G401.6 (cell line): Measurements from ENCODE around the gene SMTNL1.
"Not testable (repeated sequence)": the region's sequence is repeated elsewhere in the genome, so short reads cannot be mapped to it uniquely, and the experiment has no call there.

Experiments used
- FAIRE-seq: peaks from 2 replicates; lab custom pipeline; 2012; peaks lifted over from hg19 to GRCh38; lab: Jason Lieb, UNC

The SMTNL1 gene

DNA sequence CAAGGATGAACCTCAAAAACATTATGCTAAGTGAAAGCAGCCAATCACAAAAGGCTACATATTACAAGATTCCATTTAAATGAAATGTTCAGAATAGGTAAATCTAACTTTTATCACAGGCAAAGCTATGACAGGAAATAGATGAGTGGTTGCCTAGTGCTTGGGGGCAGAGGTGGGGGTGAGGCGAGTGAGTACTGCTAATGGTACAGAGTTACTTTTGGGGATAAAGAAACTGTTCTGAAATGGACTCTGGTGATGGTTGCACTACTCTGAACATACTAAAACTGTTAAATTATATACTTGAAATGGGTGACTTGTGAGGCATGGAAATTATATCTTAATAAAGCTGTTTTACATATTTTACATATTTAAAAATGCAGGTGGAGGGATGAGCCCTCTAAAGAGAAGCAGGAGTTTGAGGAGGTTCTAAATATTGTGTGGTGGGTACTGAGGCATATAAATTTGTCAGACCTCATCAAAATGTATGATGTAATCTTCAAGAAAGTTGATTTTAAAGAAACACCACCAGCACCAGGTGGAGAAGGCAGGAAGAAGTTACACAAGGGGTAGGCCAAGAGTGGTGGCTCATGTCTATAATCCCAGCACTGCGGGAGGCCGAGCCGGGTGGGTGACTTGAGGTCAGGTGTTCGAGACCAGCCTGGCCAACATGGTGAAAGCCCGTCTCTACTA lies 25.5 kb upstream of the SMTNL1 start:
- FAIRE-seq, result no peak

GRCh38 chr11:57512646-57513451 lies 24.5 kb upstream of the SMTNL1 start:
- FAIRE-seq, result no peak

DNA sequence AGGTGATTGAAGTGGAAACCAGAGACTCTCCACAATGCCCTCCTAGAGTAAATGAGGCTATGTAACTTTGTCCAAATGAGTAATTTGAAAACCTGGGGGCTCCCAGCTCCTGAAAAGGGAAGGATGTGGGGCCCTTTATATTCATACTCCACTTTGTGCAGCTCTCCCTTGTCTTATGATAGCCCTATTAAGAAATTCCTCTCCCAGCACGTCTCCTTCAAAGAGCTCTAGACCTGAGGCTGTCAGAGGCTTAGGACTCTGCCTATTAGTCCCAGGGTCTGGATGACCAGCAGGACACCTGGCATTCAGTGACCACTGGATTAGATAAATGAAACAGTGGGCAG lies 24.0 kb upstream of the SMTNL1 start:
- FAIRE-seq, result no peak

GRCh38 chr11:57513911-57514537 lies 23.4 kb upstream of the SMTNL1 start:
- FAIRE-seq, result no peak

DNA sequence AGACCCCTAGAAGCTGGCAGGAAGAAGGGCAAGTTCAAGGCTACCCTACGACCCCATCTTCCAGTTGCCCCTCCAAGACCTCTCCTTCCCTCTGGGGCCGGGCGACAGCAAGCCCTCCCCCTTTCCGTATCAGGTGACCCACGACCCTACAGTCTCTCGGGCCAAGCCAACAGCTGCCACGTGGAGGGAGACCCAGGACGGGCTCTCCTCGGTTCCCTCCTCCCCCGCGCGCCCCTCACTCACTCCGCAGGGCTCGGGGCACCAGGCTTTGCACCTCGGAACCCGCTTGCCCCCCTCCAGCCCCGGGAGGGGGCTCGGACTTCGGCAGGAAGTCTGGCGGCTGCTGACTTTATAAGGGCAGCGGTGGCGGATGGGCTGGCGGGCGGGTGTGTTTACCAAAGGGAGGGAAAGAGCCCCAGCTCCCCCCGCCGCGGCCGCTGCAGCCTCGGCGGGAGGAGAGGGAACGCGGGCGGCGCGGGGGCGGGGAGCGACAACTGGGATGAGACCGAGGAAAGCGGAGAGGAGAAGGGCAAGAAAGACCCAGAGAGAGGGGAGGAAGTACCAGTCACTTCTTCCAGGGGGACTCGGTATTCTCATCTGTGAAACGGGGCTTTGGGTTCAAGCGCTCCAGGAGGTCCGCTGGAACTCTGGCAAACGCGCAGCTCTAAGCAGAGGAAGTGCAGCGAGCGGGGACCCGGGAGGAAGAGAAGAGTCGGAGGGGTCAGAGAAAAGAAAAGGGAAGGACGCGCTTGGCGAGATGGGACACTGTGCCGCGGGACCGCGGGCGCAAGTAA lies 22.7 kb upstream of the SMTNL1 start:
- no peak for FAIRE-seq

DNA sequence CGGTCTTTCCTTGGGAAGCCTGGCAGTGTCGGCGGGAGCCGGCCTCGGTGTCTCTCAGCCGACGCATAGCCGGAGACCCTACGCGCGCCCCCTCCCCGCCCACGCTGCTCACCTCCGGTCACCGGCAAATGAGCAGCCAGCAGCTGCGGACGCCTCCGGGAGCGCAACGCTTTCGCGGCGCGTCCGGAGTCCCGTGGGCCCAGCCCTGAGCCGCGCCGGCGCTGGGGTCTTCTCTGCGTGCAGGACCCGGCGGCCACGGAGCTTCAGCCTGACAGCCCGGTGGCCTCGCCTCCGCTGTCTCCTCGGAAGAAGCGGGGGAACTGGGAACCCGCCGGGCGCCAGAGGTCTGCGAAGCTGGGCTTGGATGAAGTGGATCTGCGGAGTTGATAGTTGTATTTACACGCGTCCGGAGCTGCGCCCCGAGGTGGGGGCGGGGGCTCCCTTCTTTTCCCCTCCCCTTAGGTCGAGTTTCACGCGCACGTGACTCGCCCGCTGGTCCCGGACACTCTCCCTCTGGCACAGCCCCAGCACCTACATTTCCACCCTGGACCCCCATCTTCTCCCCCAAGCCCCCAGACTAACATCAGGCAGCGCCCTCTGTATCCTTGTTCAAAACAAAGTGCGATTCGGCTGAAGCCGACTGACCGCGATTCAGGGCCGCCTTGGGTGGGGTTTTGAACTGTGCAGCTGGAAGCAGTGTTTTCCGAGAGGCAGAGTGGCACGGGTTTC lies 21.9 kb upstream of the SMTNL1 start, which contains the start of gene SLC43A1:
Gene SLC43A1 (minus strand): TSS at position 371 of the 729 bp plus-strand sequence. CDS start 1,591 bp downstream, outside the sequence.
- FAIRE-seq, result no peak

- no peak for FAIRE-seq
These were observed 21.3 kb upstream of the SMTNL1 start for GRCh38 chr11:57516061-57516443.

- no peak for FAIRE-seq
These were observed 16.3 kb upstream of the SMTNL1 start for GRCh38 chr11:57521116-57521515.

DNA sequence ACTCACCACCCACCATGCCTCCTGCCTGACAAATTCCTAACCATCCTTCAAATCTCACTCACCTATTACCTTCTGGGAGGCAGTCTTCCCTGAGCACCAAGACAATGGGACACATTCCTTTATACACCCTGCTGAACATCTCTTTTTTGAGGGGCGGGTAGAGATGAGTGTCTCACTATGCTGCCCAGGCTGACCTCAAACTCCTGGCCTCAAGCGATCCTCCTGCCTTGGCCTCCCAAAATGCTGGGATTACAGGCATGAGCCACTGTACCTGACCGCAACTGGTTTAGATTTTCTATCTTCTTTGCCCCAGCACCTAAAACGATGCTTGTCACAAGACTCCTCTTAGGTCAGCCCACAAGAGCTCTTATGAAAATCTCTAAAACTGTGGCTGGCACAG lies 14.0 kb upstream of the SMTNL1 start:
- no peak for FAIRE-seq

- FAIRE-seq, result peak; percentile 82
These were observed 10.3 kb upstream of the SMTNL1 start for GRCh38 chr11:57527056-57527631.

DNA sequence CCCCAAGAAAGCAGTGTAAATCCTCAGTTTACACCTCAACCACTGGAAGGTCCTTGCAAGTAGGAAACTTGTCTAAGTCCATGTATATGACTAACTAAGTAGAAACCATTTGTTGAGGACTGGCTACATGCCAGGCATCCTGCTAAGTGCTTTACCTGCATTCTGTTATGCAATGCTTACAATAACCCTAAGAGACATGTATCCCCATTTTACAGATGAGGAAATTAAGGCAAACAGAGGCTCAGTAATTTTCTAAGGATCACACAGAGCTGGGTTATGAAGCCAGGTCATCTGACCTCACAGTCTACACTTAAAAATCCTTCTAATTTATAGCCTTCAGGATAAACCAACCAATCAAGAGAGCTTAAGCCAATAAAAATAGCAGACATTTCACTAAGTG lies 8.4 kb upstream of the SMTNL1 start:
- no peak for FAIRE-seq

DNA sequence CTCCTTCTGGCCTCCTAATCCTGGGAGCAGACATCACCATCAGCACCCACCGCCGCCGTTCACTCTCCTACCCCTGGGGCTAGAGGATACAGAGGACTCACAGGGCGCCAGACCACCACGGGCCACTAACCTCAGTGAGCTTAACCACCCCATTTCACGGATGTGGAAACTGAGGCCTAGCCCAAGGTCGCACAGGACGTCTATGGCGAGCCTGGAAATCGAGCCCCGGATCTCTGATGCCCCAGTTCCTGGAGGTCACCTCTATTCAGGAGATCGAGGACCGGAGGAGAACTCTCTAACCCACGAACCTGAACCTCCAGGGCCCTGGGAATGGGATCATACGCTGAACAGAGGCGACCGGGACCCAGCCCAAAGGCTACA lies 7.2 kb upstream of the SMTNL1 start:
- no peak for FAIRE-seq

GRCh38 chr11:57530596-57531507 lies 6.5 kb upstream of the SMTNL1 start, which contains the start of gene TIMM10:
TSS of gene TIMM10 (minus strand) at chr11:57530754. CDS start at chr11:57530189, 565 bp downstream.
- FAIRE-seq, result peak; percentile 99

- not testable (repeated sequence) for FAIRE-seq
These were observed 2.9 kb upstream of the SMTNL1 start for GRCh38 chr11:57534449-57534848.

- FAIRE-seq, result no peak
These were observed 1.9 kb downstream of the SMTNL1 start for GRCh38 chr11:57539342-57539741.

DNA sequence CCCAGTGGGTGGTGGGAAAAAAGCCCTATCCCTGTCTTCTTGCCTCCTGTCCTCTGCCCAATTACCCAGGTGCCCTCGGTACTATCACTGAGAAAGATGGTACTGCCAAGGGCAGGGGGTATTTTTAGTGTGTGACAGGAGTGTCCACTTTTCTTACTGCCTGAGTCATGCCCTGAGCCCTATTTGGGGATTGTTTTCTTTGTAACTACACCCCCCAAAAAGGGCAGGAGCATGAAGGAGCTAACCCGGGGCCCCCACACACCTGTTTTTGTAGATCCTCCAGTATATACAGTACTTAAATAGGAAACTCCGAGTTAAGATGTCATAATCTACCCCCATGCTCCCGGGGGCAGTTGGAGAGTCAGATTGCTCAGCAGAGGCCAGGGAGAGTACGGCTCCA lies 3.8 kb downstream of the SMTNL1 start:
- FAIRE-seq, result no peak

DNA sequence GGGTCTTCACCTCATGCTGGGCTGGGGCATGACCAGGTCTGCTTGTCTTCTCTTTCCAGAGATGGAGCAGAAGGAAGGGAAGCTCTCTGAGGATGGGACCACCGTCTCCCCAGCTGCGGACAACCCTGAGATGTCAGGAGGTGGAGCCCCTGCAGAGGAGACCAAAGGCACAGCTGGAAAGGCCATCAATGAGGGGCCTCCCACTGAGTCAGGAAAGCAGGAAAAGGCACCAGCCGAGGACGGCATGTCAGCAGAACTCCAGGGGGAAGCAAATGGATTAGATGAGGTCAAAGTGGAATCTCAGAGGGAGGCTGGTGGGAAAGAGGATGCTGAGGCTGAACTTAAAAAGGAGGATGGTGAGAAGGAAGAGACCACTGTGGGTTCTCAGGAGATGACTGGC lies 5.2 kb downstream of the SMTNL1 start:
- FAIRE-seq, result no peak

DNA sequence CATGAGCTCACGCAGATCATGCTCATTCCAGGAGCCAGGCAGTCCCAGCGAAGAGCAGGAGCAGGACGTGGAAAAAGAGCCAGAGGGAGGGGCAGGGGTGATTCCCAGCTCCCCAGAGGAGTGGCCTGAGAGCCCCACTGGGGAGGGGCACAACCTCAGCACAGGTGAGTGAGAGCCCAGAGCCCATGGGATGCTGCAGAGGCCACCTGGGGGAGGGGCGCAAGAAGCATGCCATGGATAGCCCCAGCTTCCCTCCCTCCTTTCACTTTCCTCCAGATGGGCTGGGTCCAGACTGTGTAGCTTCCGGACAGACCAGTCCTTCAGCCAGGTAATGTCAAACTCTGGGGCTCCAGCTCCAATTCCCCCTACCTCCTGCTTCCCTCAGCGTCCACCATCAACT lies 6.2 kb downstream of the SMTNL1 start:
- no peak for FAIRE-seq

DNA sequence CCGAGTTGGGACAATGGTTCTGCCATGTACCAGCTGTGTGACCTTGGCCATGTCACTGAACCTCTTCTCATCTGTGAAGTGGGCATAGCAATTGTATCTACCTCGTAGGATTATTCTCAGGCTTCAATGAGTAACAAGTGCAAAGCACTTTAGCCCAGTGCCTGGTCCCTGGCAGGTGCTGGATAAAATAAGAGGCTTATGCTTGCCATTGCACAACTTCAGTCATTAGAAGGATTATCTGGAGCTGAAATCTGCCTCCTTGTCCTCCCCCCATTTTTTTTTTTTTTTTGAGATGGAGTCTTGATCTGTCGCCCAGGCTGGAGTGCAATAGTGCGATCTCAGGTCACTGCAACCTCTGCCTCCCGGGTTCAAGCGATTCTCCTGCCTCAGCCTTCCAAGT lies 7.2 kb downstream of the SMTNL1 start:
- no peak for FAIRE-seq

DNA sequence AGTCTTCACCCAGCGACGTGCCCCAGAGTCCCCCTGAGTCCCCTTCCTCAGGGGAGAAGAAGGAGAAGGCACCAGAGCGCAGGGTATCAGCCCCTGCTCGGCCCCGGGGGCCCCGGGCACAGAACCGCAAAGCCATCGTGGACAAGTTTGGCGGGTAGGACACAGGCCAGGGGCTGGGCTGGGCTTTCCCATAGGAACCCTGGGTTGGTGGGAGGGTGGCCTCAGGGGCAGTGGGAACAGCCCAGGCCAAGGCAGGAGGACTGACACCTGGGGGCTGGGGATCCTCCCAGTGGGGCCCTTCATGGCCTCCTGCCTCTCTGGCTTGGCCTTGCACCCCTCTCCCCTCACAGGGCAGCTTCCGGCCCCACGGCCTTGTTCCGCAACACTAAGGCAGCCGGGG lies 8.5 kb downstream of the SMTNL1 start:
- FAIRE-seq, result no peak
